SIG-M5 treated with dmso at 0.1 percent for 504 hours (cell line): ENCODE measurements around the gene ASB1.

Experiments used
- DNase-seq: peaks from one replicate; lab custom pipeline; 2025; ENCODE audit not compliant: unreplicated experiment; lab: John Stamatoyannopoulos, UW

ASB1 gene

GRCh38 chr2:238422285-238422684, 4.4 kb upstream of the ASB1 start:
- no peak for DNase-seq

DNA sequence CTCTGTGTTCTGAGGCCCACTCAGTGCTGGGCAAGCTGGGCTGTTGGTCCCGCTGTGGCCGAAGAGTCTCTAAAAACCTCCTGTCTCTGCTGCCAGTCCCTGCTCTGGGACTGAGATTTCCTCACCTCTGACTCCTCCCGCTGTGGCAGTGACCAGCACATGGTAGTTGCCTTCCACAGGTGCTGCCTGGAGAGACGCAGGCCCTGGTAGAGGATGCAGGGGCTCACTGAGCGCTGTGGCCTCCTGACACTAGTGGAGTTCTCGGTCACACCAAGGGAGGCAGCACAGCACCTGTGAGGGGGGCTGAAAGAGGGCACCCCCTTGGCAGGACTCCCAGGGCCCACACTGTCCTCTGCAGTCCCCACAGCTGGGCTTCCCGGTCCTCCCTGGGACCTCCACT, 3.8 kb upstream of the ASB1 start:
- no peak for DNase-seq

- no peak for DNase-seq
Observed at GRCh38 chr2:238423561-238424312, 3.0 kb upstream of the ASB1 start.

GRCh38 chr2:238424313-238424700, 2.4 kb upstream of the ASB1 start:
- DNase-seq = no peak

GRCh38 chr2:238425505-238425978, 1.2 kb upstream of the ASB1 start:
- no peak for DNase-seq

GRCh38 chr2:238425979-238426567, 654 bp upstream of the ASB1 start:
- DNase-seq = peak; percentile 65

DNA sequence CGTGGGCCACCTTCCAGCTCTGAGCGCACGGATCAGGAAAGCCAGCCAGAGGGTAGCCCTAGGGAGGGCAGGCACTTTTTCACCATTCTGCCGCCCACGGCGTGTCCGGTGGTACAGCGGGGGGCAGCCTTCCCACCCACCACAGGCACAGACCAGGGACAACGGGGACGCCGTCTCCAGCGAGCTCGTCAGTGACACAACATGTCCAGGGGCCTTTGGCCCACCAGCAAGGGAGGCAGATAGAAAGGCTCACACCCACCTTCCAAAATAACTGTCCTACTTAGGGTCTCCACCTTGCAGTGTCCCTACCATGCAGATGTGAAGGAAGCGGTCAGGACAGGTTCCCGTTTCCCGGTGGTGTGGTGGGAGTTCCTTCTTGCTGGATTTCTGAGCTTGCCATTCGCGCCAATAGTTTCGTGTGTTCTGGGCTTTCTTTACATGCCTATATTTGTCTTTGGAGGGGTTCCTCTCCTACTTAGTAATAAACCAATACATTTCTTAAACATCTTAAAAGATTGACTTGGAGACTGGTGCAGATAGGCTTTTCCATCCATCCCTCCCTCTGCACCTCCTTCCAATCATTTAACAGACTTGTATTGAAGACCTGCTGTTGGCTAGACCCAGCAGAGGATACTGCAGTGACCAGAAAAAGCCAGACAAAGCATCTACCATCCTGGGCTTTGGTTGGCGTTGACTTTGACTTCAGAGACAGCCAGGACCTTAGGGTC, 872 bp downstream of the ASB1 start:
- no peak for DNase-seq

DNA sequence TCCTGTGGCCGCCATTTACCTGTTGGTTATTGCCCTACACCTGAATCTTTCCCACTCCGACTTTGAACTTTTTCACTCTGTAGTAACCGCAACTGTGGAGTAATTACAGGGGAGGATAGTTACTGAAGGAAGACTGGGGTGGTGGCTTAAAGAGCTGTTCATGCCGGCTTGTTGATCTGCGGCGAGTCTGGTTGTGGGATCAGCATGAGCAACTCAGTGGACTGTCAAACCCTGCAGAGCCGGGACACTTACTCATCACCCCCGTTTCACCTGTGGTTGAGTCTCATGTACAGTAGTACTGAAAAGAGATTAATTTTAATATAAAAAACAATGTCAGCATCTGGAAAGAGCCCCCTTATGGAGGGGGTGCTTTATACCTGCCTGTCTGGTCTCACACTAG, 2.1 kb downstream of the ASB1 start:
- DNase-seq = no peak

DNA sequence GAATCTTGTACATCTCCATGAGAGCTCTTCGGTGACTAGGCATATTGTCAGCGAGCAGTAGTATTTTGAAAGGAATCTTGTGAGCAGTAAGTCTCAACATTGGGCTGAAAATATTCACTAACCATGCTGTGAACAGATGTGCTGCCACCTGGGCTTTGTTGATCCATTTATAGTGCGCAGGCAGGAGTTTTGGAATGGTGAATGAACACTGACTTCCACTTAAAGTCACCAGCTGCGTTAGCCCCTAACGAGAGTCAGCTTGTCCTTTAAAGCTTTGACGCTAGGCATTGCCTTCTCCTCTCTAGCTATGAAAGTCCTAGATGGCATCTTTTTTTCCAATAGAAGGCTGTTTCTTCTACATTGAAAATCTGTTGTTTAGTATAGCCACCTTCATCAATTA, 4.1 kb downstream of the ASB1 start:
- no peak for DNase-seq

GRCh38 chr2:238431456-238431855, 4.7 kb downstream of the ASB1 start:
- no peak for DNase-seq

- no peak for DNase-seq
Observed at GRCh38 chr2:238433300-238433915, 6.7 kb downstream of the ASB1 start.

DNA sequence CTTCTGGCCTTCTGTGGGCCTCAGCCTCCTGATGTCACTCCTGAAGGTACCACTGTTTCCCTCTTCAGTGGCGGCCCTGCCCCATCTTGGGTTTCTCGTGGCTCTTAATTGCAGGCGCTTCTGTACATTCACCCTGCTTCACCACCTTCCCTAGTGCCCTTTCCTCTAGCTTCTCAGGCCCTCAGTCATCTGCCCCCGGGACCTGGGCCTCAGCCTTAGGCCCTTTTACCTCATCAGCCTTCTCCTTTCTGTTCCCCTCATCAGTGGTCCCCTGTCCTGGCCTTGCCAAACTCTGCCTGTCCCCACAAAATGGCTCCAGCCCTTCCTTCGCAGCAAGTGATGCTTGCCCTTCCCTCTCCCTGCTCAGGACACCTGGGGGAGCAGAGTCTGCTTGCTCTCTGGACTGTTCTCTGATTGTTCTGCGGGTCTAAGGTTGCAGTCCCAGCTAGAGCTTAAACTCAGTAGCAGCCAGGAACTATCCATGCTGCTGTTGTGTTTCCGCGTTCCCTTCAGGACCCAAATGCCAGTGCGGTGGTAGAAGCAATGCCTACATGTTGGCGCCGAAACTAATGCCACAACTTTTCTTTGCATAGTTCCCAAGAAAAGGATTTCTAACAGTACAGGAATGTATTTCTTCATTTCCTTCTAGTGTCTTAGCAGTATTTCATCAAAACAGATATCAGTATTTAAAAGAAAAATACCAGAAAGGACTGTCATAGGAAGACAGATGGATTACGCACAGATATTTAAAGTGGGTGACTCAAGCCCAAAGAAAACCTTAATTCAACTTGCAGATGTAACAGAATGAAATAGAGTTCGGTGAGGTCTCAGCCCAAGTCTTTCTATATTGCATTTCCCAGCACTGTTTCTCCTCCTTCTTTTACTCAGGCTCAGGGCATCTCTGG, 7.5 kb downstream of the ASB1 start:
- no peak for DNase-seq

- DNase-seq = peak; percentile 49
Observed at GRCh38 chr2:238434846-238435751, 8.4 kb downstream of the ASB1 start.

DNA sequence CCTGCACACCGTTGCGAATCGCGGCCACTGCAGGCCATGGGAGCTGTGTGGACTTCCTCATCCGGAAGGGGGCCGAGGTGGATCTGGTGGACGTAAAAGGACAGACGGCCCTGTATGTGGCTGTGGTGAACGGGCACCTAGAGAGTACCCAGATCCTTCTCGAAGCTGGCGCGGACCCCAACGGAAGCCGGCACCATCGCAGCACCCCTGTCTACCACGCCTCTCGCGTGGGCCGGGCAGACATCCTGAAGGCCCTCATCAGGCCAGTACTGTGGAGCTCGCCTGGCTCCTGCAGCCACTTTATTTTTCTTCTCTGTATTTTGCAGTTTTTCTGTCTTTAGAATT, 9.0 kb downstream of the ASB1 start:
- no peak for DNase-seq

GRCh38 chr2:238438856-238439849, 12.4 kb downstream of the ASB1 start:
- DNase-seq = no peak

- no peak for DNase-seq
Observed at GRCh38 chr2:238439917-238440316, 13.2 kb downstream of the ASB1 start.

DNA sequence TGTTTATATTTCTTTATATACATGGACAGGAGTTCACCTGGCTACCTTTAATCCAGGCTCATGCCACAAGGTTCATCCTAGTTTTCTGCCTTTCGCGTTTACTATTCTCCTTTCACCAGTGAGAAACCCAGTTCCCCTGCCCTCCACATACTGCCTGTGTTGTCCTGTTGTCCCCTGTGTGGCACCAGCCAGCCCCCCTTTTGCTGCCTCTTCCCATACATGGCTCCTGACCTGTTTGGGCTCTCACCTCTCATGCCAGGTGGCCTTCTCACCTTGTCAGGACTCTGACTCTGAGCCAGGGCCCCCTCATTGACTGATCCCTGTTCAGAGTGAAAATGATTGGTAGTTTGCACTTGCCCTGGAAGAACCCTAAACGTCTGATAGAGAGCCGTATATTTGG, 13.6 kb downstream of the ASB1 start:
- DNase-seq = no peak

DNA sequence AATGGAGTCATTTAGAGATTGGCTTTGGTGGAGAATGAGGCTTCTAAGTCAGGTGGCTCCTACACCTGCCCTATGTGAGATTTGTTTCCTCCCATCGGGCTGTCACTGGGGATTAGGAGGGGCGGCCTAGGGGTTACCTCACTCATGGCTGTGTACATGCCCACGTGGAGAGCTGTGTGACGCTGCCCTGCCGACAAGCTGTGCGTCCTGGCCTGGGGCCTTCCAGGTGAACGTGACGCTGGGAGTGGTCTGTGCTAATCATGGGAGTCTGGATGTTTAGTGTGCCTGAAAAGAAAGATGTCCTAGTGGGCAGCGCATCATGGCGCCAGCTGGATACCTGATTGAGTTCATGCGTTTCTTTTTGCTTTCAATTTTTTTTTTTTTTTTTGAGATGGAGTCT, 14.0 kb downstream of the ASB1 start:
- no peak for DNase-seq
